ENCODE results near the gene ASS1. TPM values are rescaled to one million over a fixed set of nuclear protein-coding genes. Genes with fewer than 3 reads are reported as not detected.

ASS1 gene
- total and polyA plus RNA-seq, 2 of the 13 experiments (the other 11 are each of a cell fraction or from before 2014, with no cell fraction given): 77.6 to 122 TPM

DNA sequence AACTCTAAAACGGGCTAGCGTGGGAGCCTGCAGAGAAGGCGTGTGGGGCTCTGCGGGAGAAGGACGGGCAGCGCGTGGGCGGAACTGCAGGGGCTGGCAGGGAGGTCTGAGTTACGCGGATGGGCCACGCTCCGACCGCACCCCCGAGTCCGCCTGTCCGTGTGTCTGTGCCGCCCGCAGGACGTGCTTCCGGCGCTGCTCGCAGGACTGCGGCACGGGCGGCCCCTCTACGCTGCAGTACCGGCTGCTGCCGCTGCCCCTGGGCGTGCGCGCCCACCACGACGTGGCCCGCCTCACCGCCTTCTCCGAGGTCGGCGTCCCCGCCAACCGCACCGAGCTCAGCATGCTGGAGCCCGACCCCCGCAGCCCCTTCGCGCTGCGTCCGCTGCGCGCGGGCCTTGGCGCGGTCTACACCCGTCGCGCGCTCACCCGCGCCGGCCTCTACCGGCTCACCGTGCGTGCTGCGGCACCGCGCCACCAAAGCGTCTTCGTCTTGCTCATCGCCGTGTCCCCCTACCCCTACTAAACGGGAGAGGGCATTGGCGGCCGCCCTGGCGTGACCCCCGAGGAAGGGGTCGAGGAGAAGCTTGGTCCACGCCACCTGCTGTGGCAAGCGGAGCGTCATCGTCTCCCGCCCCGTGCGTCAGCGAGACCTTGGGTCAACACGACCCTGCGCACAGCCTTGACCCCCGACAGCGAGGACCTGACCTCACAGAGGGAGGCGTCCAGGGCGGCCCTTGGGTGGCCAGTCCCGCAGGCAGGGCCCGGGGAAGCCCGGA, 11.4 kb upstream of the ASS1 start (continued):
- TF ChIP-seq, protein P1, sequence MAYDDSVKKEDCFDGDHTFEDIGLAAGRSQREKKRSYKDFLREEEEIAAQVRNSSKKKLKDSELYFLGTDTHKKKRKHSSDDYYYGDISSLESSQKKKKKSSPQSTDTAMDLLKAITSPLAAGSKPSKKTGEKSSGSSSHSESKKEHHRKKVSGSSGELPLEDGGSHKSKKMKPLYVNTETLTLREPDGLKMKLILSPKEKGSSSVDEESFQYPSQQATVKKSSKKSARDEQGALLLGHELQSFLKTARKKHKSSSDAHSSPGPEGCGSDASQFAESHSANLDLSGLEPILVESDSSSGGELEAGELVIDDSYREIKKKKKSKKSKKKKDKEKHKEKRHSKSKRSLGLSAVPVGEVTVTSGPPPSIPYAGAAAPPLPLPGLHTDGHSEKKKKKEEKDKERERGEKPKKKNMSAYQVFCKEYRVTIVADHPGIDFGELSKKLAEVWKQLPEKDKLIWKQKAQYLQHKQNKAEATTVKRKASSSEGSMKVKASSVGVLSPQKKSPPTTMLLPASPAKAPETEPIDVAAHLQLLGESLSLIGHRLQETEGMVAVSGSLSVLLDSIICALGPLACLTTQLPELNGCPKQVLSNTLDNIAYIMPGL (CRISPR knock-in tag; IDR thresholded peaks at IDR 0.05; ENCODE audit: borderline replicate concordance in 1 of 2, low read depth in 1 of 2): peak; percentile 69 to 92
- TF ChIP-seq WIZ (CRISPR knock-in tag; IDR thresholded peaks at IDR 0.05) (no peak), SRSF4 (IDR thresholded peaks at IDR 0.05; ENCODE audit: low read depth, low read length, poor library complexity, severe bottlenecking) (no peak), ATM (IDR thresholded peaks at IDR 0.05; ENCODE audit: borderline replicate concordance) (no peak), ZNF160 (CRISPR knock-in tag; IDR thresholded peaks at IDR 0.05) (no peak; the same call in 1 of the 2 replicates), ZMYM2 (CRISPR knock-in tag; IDR thresholded peaks at IDR 0.05) (no peak), TCF12 (IDR thresholded peaks at IDR 0.05) (no peak), TCF12 (CRISPR knock-in tag; IDR thresholded peaks at IDR 0.05) (no peak), KDM3A (CRISPR knock-in tag; IDR thresholded peaks at IDR 0.05; ENCODE audit: low read depth) (no peak), ZNF253 (CRISPR knock-in tag; IDR thresholded peaks at IDR 0.05; ENCODE audit: borderline replicate concordance) (peak; percentile 72), ZNF367 (CRISPR knock-in tag; IDR thresholded peaks at IDR 0.05; ENCODE audit: borderline replicate concordance) (no peak), RBM39 (IDR thresholded peaks at IDR 0.05; ENCODE audit: low read depth, low read length, poor library complexity, severe bottlenecking) (no peak), SKI (IDR thresholded peaks at IDR 0.05; ENCODE audit: partially characterized antibody) (peak; percentile 48), FOXP1 (IDR thresholded peaks at IDR 0.05) (no peak), FOXP1 (CRISPR knock-in tag; IDR thresholded peaks at IDR 0.05) (no peak), RBAK (CRISPR knock-in tag; IDR thresholded peaks at IDR 0.05) (no peak), IRX3 (CRISPR knock-in tag; IDR thresholded peaks at IDR 0.05; ENCODE audit: borderline replicate concordance, low read depth) (no peak; the same call in 1 of the 2 replicates), MEIS1 (CRISPR knock-in tag; IDR thresholded peaks at IDR 0.05; ENCODE audit: borderline replicate concordance) (no peak), NCOA2 (CRISPR knock-in tag; IDR thresholded peaks at IDR 0.05) (no peak), FOXO1 (CRISPR knock-in tag; IDR thresholded peaks at IDR 0.05) (peak; percentile 33; the same call in 1 of the 2 replicates), ZNF773 (CRISPR knock-in tag; IDR thresholded peaks at IDR 0.05; ENCODE audit: borderline replicate concordance) (no peak)
- TF ChIP-seq, protein P2, sequence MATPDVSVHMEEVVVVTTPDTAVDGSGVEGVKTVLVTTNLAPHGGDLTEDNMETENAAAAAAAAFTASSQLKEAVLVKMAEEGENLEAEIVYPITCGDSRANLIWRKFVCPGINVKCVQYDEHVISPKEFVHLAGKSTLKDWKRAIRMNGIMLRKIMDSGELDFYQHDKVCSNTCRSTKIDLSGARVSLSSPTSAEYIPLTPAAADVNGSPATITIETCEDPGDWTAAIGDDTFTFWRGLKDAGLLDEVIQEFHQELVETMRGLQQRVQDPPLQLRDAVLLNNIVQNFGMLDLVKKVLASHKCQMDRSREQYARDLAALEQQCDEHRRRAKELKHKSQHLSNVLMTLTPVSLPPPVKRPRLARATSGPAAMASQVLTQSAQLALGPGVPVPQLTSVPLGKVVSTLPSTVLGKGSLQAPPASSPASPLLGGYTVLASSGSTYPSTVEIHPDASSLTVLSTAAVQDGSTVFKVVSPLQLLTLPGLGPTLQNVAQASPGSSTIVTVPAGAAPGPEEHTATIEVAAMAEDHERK (CRISPR knock-in tag; IDR thresholded peaks at IDR 0.05; ENCODE audit: low read depth): no peak; the same call in 1 of the 2 replicates
- TF ChIP-seq, protein P3, sequence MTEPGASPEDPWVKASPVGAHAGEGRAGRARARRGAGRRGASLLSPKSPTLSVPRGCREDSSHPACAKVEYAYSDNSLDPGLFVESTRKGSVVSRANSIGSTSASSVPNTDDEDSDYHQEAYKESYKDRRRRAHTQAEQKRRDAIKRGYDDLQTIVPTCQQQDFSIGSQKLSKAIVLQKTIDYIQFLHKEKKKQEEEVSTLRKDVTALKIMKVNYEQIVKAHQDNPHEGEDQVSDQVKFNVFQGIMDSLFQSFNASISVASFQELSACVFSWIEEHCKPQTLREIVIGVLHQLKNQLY (CRISPR knock-in tag; IDR thresholded peaks at IDR 0.05): no peak
- TF ChIP-seq, protein P4, sequence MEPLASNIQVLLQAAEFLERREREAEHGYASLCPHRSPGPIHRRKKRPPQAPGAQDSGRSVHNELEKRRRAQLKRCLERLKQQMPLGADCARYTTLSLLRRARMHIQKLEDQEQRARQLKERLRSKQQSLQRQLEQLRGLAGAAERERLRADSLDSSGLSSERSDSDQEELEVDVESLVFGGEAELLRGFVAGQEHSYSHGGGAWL (CRISPR knock-in tag; IDR thresholded peaks at IDR 0.05): no peak
- TF ChIP-seq, protein P5, sequence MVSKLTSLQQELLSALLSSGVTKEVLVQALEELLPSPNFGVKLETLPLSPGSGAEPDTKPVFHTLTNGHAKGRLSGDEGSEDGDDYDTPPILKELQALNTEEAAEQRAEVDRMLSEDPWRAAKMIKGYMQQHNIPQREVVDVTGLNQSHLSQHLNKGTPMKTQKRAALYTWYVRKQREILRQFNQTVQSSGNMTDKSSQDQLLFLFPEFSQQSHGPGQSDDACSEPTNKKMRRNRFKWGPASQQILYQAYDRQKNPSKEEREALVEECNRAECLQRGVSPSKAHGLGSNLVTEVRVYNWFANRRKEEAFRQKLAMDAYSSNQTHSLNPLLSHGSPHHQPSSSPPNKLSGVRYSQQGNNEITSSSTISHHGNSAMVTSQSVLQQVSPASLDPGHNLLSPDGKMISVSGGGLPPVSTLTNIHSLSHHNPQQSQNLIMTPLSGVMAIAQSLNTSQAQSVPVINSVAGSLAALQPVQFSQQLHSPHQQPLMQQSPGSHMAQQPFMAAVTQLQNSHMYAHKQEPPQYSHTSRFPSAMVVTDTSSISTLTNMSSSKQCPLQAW (CRISPR knock-in tag; IDR thresholded peaks at IDR 0.05): 0 out of 2 replicates have a peak, but pooled peaks have one; percentile 39

All from HepG2 (cell line).